SK-N-SH (cell line): ENCODE results near the gene RASL10A.

Experiments
- POLR2AphosphoS5 ChIP-seq: IDR thresholded peaks from 2 replicates; pipeline ENCODE4 v1.6.1; 2012; ENCODE audit warnings: low read depth, low read length
- RAD21 ChIP-seq: IDR thresholded peaks from 2 replicates; pipeline ENCODE4 v1.6.1; 2012; ENCODE audit warnings: mild to moderate bottlenecking, low read length
- RFX5 ChIP-seq: IDR thresholded peaks from 2 replicates; pipeline ENCODE4 v1.6.1; 2012; ENCODE audit warnings: mild to moderate bottlenecking, improper control_type of control experiment, low read length
- SIN3A ChIP-seq: IDR thresholded peaks from 2 replicates; pipeline ENCODE4 v1.6.1; 2012; ENCODE audit warnings: low read depth, mild to moderate bottlenecking, low read length, moderate library complexity, borderline replicate concordance
- TCF12 ChIP-seq: IDR thresholded peaks from 2 replicates; pipeline ENCODE4 v1.4.0; 2012
- YY1 ChIP-seq: IDR thresholded peaks from 2 replicates; pipeline ENCODE4 v1.4.0; 2012; ENCODE audit warnings: low read depth, mild to moderate bottlenecking
- TF ChIP-seq, protein P1 (sequence below): fragments of 200-600 bp; sonication (generic); IDR thresholded peaks from 2 replicates; pipeline ENCODE4 v1.6.1; 2017; ENCODE audit warnings: antibody characterized with exemption, mild to moderate bottlenecking, moderate library complexity
- TF ChIP-seq, protein P2 (sequence below): fragments of 150-350 bp; IDR thresholded peaks from 2 replicates; pipeline ENCODE4 v1.6.1; 2017; ENCODE audit warnings: antibody characterized with exemption, low read length, low read depth, borderline replicate concordance

DNA sequence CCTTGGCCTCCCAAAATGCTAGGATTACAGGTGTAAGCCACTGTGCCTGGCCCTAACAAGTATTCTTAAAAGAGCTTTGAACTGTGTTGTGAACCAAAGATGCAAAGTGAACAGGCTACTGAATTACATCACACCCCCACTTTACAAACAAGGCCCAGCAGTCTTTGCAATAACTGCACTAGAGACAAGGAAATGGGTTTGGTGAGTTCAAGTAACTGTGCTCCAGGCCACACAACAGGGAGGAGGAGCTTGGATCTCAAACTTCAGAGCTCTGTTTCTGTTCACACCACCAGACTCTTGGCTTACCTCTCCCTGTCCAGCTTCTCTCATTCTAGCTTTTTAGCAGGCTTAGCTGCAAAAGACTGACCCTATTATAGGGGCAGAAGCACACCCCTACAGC is 30.4 kb upstream of the RASL10A start:
- TF ChIP-seq, protein P1, sequence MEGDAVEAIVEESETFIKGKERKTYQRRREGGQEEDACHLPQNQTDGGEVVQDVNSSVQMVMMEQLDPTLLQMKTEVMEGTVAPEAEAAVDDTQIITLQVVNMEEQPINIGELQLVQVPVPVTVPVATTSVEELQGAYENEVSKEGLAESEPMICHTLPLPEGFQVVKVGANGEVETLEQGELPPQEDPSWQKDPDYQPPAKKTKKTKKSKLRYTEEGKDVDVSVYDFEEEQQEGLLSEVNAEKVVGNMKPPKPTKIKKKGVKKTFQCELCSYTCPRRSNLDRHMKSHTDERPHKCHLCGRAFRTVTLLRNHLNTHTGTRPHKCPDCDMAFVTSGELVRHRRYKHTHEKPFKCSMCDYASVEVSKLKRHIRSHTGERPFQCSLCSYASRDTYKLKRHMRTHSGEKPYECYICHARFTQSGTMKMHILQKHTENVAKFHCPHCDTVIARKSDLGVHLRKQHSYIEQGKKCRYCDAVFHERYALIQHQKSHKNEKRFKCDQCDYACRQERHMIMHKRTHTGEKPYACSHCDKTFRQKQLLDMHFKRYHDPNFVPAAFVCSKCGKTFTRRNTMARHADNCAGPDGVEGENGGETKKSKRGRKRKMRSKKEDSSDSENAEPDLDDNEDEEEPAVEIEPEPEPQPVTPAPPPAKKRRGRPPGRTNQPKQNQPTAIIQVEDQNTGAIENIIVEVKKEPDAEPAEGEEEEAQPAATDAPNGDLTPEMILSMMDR, result no peak
- TF ChIP-seq TCF12 (no peak), POLR2AphosphoS5 (no peak), RFX5 (no peak), YY1 (no peak), RAD21 (no peak), SIN3A (no peak)
- TF ChIP-seq, protein P2, sequence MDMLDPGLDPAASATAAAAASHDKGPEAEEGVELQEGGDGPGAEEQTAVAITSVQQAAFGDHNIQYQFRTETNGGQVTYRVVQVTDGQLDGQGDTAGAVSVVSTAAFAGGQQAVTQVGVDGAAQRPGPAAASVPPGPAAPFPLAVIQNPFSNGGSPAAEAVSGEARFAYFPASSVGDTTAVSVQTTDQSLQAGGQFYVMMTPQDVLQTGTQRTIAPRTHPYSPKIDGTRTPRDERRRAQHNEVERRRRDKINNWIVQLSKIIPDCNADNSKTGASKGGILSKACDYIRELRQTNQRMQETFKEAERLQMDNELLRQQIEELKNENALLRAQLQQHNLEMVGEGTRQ, result no peak
